ENCODE results near the gene NRG3.

The NRG3 gene

DNA sequence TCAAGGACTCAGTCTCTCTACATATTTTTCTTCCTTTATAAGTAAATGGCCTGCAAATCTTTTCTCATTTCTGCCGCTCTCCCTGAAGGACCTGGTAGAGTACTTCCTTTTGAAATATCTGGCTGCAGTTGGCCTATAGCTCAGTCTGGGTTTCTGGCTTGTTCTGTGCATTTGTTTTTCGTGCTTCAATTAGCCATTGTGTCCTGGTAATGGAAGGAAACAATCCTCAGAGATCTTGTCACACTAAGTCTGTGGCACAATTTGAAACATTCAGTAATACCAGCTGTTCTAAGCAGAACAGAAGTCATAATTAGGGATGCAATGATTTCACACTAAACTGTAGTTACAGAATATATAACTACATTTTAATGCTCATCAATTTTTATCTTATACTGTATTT is 545.0 kb downstream of the NRG3 start:
- no peaks in the 10 kb centered on the region for H3K9me2 ChIP-seq (replicated peaks; ENCODE audit: control insufficient read depth, low read length)
- no peaks in the 10 kb centered on the region for H3K79me2 ChIP-seq (ENCODE audit: control insufficient read depth, low read length)
- H3F3A ChIP-seq (ENCODE audit: control insufficient read depth, insufficient read depth) = no peaks in the 10 kb centered on the region
- H3K9me3 ChIP-seq (ENCODE audit: control insufficient read depth, insufficient read depth, low read length) = peaks cover 4% of the 10 kb centered on the region; the same call in 1 of the 2 replicates
- TF ChIP-seq, protein P1, sequence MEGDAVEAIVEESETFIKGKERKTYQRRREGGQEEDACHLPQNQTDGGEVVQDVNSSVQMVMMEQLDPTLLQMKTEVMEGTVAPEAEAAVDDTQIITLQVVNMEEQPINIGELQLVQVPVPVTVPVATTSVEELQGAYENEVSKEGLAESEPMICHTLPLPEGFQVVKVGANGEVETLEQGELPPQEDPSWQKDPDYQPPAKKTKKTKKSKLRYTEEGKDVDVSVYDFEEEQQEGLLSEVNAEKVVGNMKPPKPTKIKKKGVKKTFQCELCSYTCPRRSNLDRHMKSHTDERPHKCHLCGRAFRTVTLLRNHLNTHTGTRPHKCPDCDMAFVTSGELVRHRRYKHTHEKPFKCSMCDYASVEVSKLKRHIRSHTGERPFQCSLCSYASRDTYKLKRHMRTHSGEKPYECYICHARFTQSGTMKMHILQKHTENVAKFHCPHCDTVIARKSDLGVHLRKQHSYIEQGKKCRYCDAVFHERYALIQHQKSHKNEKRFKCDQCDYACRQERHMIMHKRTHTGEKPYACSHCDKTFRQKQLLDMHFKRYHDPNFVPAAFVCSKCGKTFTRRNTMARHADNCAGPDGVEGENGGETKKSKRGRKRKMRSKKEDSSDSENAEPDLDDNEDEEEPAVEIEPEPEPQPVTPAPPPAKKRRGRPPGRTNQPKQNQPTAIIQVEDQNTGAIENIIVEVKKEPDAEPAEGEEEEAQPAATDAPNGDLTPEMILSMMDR (IDR thresholded peaks at IDR 0.05; ENCODE audit: low read depth, low read length, poor library complexity, severe bottlenecking) = no peak
- no peak for TF ChIP-seq EZH2phosphoT487 (IDR thresholded peaks at IDR 0.05; ENCODE audit: borderline replicate concordance, low read length)
- H3K27ac ChIP-seq (ENCODE audit: low read depth, low read length) = no peak overlapping the region
- H3K36me3 ChIP-seq (ENCODE audit: control insufficient read depth, low read length) = no peaks in the 10 kb centered on the region
- H3K4me3 ChIP-seq (ENCODE audit: low read length) = no peak overlapping the region
- no peak overlapping the region for H3K4me2 ChIP-seq (ENCODE audit: low read length)
- no peaks in the 10 kb centered on the region for H4K20me1 ChIP-seq (ENCODE audit: control insufficient read depth, insufficient read depth, low read depth, low read length)
- H3K4me1 ChIP-seq (ENCODE audit: control insufficient read depth, low read length) = no peaks in the 10 kb centered on the region
- no peaks in the 10 kb centered on the region for H3K27me3 ChIP-seq (ENCODE audit: control insufficient read depth, low read length)

DNA sequence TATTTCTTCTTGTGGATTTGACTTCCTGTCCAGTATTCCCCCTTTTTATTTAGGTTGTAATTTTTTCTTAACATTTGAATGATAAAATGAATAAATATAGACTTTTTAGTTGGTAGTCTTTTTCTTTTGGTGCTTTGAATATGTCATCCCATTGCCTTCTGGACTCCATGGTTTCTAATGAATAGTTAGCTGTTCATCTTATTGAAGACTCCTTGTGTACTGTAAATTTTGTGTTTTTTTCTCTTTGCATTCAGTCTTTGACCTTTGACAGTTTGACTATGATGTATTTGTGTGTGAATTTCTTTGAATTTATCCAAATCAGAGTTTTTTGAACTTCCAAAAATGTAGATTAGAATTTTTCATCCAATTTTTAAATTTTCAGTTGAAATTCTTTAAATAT is 554.3 kb downstream of the NRG3 start:
- Histone ChIP-seq H3K4me3 (ENCODE audit: low read length) (no peak overlapping the region), H3K9me3 (ENCODE audit: control insufficient read depth, insufficient read depth, low read length) (0 out of 2 replicates have a peak, but pooled peaks cover 5% of the 10 kb centered on the region), H3K27ac (ENCODE audit: low read depth, low read length) (no peak overlapping the region), H3K4me2 (ENCODE audit: low read length) (no peak overlapping the region), H3K27me3 (ENCODE audit: control insufficient read depth, low read length) (no peaks in the 10 kb centered on the region), H4K20me1 (ENCODE audit: control insufficient read depth, insufficient read depth, low read depth, low read length) (no peaks in the 10 kb centered on the region), H3K4me1 (ENCODE audit: control insufficient read depth, low read length) (no peaks in the 10 kb centered on the region), H3K36me3 (ENCODE audit: control insufficient read depth, low read length) (no peaks in the 10 kb centered on the region), H3K9me2 (replicated peaks; ENCODE audit: control insufficient read depth, low read length) (no peaks in the 10 kb centered on the region), H3F3A (ENCODE audit: control insufficient read depth, insufficient read depth) (no peaks in the 10 kb centered on the region), H3K79me2 (ENCODE audit: control insufficient read depth, low read length) (no peaks in the 10 kb centered on the region)
- TF ChIP-seq EZH2phosphoT487 (IDR thresholded peaks at IDR 0.05; ENCODE audit: borderline replicate concordance, low read length) = no peak
- TF ChIP-seq, protein P1 (IDR thresholded peaks at IDR 0.05; ENCODE audit: low read depth, low read length, poor library complexity, severe bottlenecking) = no peak

DNA sequence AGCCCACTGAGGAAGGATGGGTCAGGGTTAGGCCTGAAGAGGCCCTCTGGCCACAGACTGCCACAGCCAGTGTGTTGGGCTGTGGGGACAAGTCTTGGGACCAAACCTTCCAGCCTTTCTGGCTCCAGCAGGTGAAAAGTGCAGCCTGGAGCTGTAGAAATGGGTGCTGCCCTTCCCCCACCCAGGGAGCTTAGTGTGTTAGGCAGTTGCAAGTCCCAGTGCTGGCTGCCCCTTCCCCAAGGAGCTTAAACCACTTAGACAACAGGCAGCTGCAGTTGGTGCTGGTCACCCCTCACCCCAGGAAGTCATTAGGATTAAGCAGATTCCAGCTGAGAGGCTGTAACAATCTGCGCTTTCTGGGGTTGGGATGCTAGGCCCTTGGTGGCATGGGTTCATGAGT is 563.3 kb downstream of the NRG3 start:
- no peaks in the 10 kb centered on the region for H3K4me1 ChIP-seq (ENCODE audit: control insufficient read depth, low read length)
- H3F3A ChIP-seq (ENCODE audit: control insufficient read depth, insufficient read depth) = no peaks in the 10 kb centered on the region
- no peak overlapping the region for H3K4me3 ChIP-seq (ENCODE audit: low read length)
- H3K27me3 ChIP-seq (ENCODE audit: control insufficient read depth, low read length) = no peaks in the 10 kb centered on the region
- no peaks in the 10 kb centered on the region for H3K36me3 ChIP-seq (ENCODE audit: control insufficient read depth, low read length)
- no peaks in the 10 kb centered on the region for H3K79me2 ChIP-seq (ENCODE audit: control insufficient read depth, low read length)
- TF ChIP-seq EZH2phosphoT487 (IDR thresholded peaks at IDR 0.05; ENCODE audit: borderline replicate concordance, low read length) = no peak
- TF ChIP-seq, protein P1 (IDR thresholded peaks at IDR 0.05; ENCODE audit: low read depth, low read length, poor library complexity, severe bottlenecking) = no peak
- H3K9me2 ChIP-seq (replicated peaks; ENCODE audit: control insufficient read depth, low read length) = no peaks in the 10 kb centered on the region
- no peak overlapping the region for H3K27ac ChIP-seq (ENCODE audit: low read depth, low read length)
- H4K20me1 ChIP-seq (ENCODE audit: control insufficient read depth, insufficient read depth, low read depth, low read length) = no peaks in the 10 kb centered on the region
- H3K4me2 ChIP-seq (ENCODE audit: low read length) = no peak overlapping the region
- H3K9me3 ChIP-seq (ENCODE audit: control insufficient read depth, insufficient read depth, low read length) = no peaks in the 10 kb centered on the region

DNA sequence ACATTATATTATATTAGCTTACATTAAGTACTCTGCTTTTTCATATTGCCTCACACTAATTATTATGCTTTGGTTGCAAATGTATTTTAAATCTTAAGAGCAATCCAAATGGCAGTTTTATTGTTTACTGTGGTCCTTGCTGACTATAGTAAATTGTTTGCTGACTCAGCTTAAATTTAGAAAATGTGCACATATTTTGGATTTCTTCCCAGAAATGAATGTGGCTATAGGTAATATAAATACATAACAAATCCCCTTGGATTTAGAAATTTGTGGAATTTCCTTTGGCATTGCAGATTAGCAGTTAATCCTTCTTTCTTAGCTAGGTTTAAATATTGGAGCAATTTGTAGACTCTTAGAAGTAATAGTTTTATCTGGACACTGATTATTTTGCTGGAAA is 565.8 kb downstream of the NRG3 start:
- Histone ChIP-seq H3K4me1 (ENCODE audit: control insufficient read depth, low read length) (no peaks in the 10 kb centered on the region), H3K9me3 (ENCODE audit: control insufficient read depth, insufficient read depth, low read length) (no peaks in the 10 kb centered on the region), H3K27ac (ENCODE audit: low read depth, low read length) (no peak overlapping the region), H3K27me3 (ENCODE audit: control insufficient read depth, low read length) (no peaks in the 10 kb centered on the region), H3K79me2 (ENCODE audit: control insufficient read depth, low read length) (no peaks in the 10 kb centered on the region), H3K4me3 (ENCODE audit: low read length) (no peak overlapping the region), H3F3A (ENCODE audit: control insufficient read depth, insufficient read depth) (no peaks in the 10 kb centered on the region), H3K4me2 (ENCODE audit: low read length) (no peak overlapping the region), H3K36me3 (ENCODE audit: control insufficient read depth, low read length) (no peaks in the 10 kb centered on the region), H3K9me2 (replicated peaks; ENCODE audit: control insufficient read depth, low read length) (no peaks in the 10 kb centered on the region), H4K20me1 (ENCODE audit: control insufficient read depth, insufficient read depth, low read depth, low read length) (no peaks in the 10 kb centered on the region)
- no peak for TF ChIP-seq EZH2phosphoT487 (IDR thresholded peaks at IDR 0.05; ENCODE audit: borderline replicate concordance, low read length)
- TF ChIP-seq, protein P1 (IDR thresholded peaks at IDR 0.05; ENCODE audit: low read depth, low read length, poor library complexity, severe bottlenecking) = no peak

Data from DOHH2 (cell line).